ENCODE results near the gene ZFYVE28.

Gene ZFYVE28

DNA sequence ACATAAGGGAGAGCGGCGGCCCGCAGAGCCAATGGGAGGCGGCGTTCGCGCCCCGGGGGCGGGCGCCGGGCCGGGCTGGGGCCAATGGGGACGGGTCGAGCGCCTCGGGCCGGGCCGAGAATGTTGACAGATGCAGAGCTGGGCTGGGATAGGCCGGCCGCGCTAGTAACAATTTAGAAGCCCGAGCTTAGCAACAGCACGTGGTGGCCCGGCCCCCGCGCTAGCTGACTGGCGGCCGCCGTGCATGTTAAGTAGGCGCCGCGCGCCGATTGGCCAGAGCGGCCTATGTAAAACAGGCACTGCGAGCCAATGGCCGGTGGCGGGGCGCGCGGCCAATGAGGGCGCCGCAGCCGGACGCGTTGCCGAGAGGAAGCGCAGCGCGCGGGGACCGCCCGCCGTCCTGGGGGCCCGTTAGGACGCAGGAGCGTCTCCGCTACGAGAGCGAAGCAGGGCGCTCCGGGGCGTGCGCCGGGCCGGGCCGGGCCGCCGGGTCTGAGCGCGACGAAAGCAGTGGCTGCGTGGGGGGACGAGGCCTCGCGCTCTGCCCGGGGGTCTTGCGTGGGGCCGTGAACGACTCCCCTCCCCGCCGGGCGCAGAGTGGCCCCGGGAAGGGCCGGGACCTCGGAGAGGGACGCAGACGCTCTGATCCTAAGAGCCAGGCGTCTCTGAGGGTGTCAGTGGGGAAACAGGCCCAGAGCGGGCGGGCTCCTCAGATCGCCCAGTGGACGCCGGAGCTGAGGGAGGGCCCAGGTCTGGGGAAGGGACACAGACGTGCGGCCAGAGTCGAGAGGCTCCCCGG lies 156.1 kb downstream of the ZFYVE28 start:
- ChIA-PET CTCF (interaction anchor here (0.9 to 1.5 kb wide), 2 partner anchors 151 to 178 kb away, joined by 3 to 9 read pairs; no protein-coding TSS in a partner anchor), POLR2A (interaction anchor here (0.7 to 1.3 kb wide), 12 partner anchors 9 to 207 kb away, joined by 3 to 12 read pairs (median 4); partner anchors contain the start of genes HAUS3, POLN and RNF4)
- TF ChIP-seq, protein P1, sequence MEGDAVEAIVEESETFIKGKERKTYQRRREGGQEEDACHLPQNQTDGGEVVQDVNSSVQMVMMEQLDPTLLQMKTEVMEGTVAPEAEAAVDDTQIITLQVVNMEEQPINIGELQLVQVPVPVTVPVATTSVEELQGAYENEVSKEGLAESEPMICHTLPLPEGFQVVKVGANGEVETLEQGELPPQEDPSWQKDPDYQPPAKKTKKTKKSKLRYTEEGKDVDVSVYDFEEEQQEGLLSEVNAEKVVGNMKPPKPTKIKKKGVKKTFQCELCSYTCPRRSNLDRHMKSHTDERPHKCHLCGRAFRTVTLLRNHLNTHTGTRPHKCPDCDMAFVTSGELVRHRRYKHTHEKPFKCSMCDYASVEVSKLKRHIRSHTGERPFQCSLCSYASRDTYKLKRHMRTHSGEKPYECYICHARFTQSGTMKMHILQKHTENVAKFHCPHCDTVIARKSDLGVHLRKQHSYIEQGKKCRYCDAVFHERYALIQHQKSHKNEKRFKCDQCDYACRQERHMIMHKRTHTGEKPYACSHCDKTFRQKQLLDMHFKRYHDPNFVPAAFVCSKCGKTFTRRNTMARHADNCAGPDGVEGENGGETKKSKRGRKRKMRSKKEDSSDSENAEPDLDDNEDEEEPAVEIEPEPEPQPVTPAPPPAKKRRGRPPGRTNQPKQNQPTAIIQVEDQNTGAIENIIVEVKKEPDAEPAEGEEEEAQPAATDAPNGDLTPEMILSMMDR (IDR thresholded peaks at IDR 0.05; ENCODE audit: insufficient read depth, low read length, missing control alignments), result no peak
- H3K4me3 ChIP-seq (ENCODE audit: low read depth, low read length), result peak overlapping the region; percentile 64
- DNase-seq (ENCODE audit: low read depth, low spot score), result peak; percentile 96

DNA sequence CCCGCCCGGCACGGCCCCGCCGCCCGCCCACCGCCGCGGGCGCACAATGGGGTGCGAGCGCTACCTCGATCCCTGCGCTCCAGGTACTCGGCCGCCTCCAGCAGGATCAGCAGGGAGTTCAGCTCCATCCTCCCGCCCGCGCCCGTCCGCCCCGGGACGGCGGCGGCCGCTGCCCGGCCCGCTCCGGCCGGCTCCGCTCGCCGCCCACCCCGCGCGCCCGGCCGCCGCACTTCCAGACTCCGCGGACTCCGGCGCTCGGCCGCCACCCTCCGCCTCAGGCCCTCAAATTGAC lies 156.6 kb downstream of the ZFYVE28 start, which contains the start of gene MXD4:
Gene MXD4 (minus strand): TSS at position 257 of the 292 bp plus-strand sequence. CDS start 129 bp downstream, at position 128.
- H3K4me3 ChIP-seq (ENCODE audit: low read depth, low read length), result peak within 1 kb of the TSS; percentile 81
- CTCF ChIA-PET, result interaction anchor here (0.9 to 1.5 kb wide), 2 partner anchors 151 to 179 kb away, joined by 3 to 9 read pairs; no protein-coding TSS in a partner anchor
- TF ChIP-seq, protein P1 (IDR thresholded peaks at IDR 0.05; ENCODE audit: insufficient read depth, low read length, missing control alignments), result no peak
- no peak for DNase-seq (ENCODE audit: low read depth, low spot score)
- POLR2A ChIA-PET, result interaction anchor here (0.7 to 1.3 kb wide), 11 partner anchors 9 to 207 kb away, joined by 3 to 12 read pairs (median 4); partner anchors contain the start of genes HAUS3, POLN and RNF4

DNA sequence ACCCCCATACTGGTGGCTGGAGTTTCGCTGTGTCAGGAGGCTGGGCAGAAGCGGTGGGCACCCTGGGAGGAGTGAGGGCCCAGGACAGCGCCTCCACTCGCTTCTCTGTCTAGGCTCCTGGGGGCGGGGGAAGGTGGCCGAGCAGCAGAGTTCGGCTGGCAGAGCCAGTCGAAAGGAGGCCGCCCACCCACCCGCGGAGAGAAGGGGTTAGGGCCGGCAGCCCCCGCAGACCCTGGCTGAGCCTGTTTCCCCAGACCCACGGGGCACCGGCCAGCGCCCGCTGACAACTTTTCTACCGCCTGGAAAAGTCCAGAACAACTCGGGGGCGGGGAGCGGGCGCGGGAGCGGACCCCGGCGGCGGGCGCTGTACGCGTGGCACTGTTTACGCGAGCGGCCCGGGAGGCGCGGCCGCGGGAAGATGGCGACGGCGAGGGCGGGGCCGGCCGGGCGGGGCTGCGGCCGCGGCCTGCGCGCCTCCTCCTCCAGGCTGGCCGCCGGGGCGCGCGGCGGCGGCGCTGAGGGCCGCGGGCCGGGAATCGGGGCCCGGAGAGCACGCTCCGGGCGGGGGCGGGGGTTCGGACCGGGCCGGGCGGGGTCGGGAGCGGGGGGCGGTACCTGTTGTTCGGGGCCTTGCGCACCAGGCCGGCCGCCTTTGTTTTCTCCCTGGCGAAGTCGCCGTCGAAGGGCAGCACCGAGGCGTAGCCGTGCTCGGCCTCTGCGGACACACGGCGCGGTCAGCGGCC lies 157.2 kb downstream of the ZFYVE28 start:
- DNase-seq (ENCODE audit: low read depth, low spot score), result no peak
- TF ChIP-seq, protein P1 (IDR thresholded peaks at IDR 0.05; ENCODE audit: insufficient read depth, low read length, missing control alignments), result no peak
- POLR2A ChIA-PET, result interaction anchor here (0.8 to 1.3 kb wide), 6 partner anchors 10 to 196 kb away, joined by 3 to 12 read pairs (median 4); partner anchors contain the start of genes HAUS3 and POLN
- peak overlapping the region; percentile 81 for H3K4me3 ChIP-seq (ENCODE audit: low read depth, low read length)
- CTCF ChIA-PET, result interaction anchor here (1.2 kb wide), 1 partner anchor 181 kb away, joined by 3 read pairs; no protein-coding TSS in a partner anchor

DNA sequence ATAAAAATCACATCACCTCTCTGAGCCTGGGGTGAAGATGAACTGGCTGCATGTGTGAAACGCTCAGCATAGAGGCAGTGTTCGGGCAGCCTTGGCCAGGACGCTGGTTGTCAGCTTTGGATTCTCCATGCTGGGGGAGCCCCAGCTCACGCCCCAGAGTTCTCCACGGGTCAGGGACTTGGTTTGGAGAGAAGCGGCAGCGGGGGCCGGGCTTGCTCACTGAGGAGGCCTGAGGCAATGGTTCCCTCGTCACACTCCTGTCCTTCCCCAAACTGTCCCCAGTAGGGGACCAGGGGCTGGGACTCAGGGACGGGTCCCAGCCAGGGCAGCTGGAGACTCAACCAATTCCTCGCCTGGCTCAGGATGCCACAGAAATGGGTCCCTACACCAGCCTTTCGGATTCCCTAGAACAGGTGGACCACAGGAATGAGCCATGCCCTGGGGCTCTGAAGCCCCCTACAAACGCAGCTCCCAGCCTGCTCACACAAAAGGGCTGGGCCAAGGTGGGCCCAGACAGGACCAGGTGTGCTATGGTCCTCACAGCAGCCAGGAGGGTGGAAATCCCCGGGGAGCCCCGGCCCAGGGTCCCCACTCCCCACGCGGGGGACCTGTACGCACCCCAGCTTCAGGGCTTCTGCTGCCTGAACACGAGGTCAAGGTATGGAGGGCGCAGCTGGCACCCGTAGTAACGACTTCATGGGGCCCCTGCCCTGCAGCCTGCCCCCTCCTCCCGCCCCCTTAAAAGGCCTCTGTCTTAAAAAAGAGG lies 157.9 kb downstream of the ZFYVE28 start:
- ChIA-PET POLR2A (interaction anchor here (1.2 kb wide), 1 partner anchor 18 kb away, joined by 3 read pairs; no protein-coding TSS in a partner anchor), CTCF (interaction anchor here (0.6 to 1.5 kb wide), 4 partner anchors 11 to 181 kb away, joined by 3 read pairs; no protein-coding TSS in a partner anchor)
- no peak for DNase-seq (ENCODE audit: low read depth, low spot score)

DNA sequence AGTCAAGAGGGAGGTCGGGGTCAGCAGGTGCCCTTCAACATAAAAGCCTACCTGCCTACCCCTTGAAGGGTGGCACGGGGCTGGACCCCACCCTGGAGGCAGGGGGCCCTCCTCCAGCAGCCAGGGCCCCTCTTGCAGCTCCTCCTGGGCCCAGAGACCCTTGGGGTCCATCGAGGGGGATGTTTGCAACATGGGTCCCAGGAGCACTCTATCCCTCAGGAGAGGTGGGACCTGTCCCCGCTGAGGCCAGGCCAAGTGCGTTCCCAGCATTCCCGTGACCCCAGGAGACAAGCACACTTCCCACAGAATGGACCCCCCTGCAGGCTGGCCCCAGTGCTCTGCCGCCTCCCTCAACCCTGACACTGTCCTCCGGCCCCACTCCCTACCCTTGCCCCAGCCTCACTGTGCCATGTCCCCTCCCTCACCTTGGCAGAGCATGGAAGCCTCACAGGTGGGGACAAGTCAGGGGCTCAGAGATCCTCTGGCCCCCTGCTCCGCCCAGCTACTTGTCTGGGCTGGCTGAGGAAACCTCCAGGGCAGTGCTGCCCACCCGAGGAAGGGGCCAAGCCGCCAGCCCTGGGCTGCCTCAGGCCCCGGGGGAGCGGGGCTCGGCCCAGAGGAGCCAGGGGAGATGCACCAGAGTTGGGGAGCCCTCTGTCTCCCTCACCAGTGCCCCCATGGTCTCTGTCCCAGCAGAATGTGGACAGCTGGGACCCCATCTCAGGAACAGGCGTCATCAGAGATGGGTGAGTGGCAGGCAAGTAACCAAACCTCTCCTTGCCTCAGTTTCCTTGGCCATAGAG lies 158.7 kb downstream of the ZFYVE28 start:
- DNase-seq (ENCODE audit: low read depth, low spot score), result no peak
- H3K4me3 ChIP-seq (ENCODE audit: low read depth, low read length), result peak overlapping the region; percentile 81
- TF ChIP-seq, protein P1 (IDR thresholded peaks at IDR 0.05; ENCODE audit: insufficient read depth, low read length, missing control alignments), result no peak
- ChIA-PET CTCF (interaction anchor here (0.6 to 1.5 kb wide), 5 partner anchors 10 to 182 kb away, joined by 3 read pairs; no protein-coding TSS in a partner anchor), POLR2A (interaction anchor here (1.2 kb wide), 1 partner anchor 17 kb away, joined by 3 read pairs; no protein-coding TSS in a partner anchor)

More for the DNA sequence above, 157.9 kb downstream of the ZFYVE28 start:
- peak overlapping the region; percentile 81 for H3K4me3 ChIP-seq (ENCODE audit: low read depth, low read length)
- TF ChIP-seq, protein P1 (IDR thresholded peaks at IDR 0.05; ENCODE audit: insufficient read depth, low read length, missing control alignments), result no peak
